Vagina (tissue), 2 donors: ENCODE measurements around the gene BRMS1.

Experiments
- POLR2AphosphoS5 ChIP-seq, 2 donors: sonication (generic); formaldehyde crosslinking; IDR thresholded peaks; one replicate each; pipeline ENCODE4 v1.9.0; 2017; ENCODE audit warnings: antibody characterized with exemption in 2 of 2, mild to moderate bottlenecking in 2 of 2, low read depth in 1 of 2; ENCODE audit not compliant: insufficient read depth in 1 of 2
- TF ChIP-seq, protein P1 (sequence below), 3 experiments: fragments of 450-650 bp in 2 of 3; fragments of 200-600 bp in 1 of 3; sonication (generic) in 1 of 3; IDR thresholded peaks; one replicate each; pipeline ENCODE4 v1.5.1; 2017 to 2019; ENCODE audit warnings: antibody characterized with exemption in 3 of 3, mild to moderate bottlenecking in 2 of 3, moderate library complexity in 2 of 3

DNA sequence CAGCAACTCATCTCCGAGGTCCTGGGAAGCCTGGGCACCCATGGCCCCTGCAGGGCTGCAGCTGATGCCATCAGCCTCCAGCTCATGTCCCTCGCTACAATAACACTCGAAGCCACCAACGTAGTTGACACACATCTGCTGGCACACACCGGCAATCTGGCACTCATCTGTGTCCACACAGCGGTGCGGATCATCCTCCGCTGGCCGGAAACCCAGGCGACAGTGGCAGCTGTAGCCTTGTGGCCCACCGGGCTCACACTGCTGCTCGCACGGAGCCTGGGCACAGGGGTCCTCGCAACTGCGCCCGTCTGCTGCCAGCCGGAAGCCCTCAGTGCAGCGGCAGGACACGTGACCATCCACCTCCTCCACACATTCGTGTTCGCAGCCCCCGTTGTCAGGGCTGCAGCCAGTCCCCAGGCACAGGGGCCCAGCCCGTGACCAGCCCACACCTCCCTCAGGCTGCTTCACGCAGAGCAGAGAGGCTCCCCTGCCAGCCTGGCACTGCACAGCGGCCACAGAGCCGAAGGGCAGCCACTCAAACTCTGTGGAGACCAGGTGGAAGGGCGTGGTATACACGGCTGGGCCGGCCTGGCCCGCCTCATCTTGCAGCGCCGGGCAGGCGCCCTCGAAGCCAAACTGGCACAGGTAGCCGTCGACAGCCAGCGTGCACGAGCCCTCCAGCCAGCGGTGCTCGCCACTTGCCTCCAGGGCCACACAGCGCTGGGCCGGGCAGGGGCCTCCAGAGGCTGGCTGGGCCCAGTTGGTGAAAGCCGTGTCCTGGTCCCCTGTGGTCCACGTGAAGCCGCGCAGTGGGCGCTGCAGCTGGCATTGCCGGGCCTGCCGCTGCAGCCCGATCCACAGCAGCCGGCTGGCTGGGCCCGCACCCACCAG, 28.7 kb downstream of the BRMS1 start:
- TF ChIP-seq POLR2AphosphoS5 (IDR thresholded peaks at IDR 0.05; ENCODE audit: insufficient read depth in 1 of 2, low read depth in 1 of 2): peak in 1 of 2 donors; percentile 53
- TF ChIP-seq, protein P1, sequence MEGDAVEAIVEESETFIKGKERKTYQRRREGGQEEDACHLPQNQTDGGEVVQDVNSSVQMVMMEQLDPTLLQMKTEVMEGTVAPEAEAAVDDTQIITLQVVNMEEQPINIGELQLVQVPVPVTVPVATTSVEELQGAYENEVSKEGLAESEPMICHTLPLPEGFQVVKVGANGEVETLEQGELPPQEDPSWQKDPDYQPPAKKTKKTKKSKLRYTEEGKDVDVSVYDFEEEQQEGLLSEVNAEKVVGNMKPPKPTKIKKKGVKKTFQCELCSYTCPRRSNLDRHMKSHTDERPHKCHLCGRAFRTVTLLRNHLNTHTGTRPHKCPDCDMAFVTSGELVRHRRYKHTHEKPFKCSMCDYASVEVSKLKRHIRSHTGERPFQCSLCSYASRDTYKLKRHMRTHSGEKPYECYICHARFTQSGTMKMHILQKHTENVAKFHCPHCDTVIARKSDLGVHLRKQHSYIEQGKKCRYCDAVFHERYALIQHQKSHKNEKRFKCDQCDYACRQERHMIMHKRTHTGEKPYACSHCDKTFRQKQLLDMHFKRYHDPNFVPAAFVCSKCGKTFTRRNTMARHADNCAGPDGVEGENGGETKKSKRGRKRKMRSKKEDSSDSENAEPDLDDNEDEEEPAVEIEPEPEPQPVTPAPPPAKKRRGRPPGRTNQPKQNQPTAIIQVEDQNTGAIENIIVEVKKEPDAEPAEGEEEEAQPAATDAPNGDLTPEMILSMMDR (IDR thresholded peaks at IDR 0.05): no peak
